SIG-M5 treated with dmso at 0.1 percent for 504 hours (cell line): ENCODE measurements around the gene PPM1G.
"Not testable (repeated sequence)": the region's sequence is repeated elsewhere in the genome, so short reads cannot be mapped to it uniquely, and the experiment has no call there.

Experiments used
- DNase-seq: peaks from one replicate; lab custom pipeline; 2025; ENCODE audit not compliant: unreplicated experiment; lab: John Stamatoyannopoulos, UW

Gene PPM1G, protein sequence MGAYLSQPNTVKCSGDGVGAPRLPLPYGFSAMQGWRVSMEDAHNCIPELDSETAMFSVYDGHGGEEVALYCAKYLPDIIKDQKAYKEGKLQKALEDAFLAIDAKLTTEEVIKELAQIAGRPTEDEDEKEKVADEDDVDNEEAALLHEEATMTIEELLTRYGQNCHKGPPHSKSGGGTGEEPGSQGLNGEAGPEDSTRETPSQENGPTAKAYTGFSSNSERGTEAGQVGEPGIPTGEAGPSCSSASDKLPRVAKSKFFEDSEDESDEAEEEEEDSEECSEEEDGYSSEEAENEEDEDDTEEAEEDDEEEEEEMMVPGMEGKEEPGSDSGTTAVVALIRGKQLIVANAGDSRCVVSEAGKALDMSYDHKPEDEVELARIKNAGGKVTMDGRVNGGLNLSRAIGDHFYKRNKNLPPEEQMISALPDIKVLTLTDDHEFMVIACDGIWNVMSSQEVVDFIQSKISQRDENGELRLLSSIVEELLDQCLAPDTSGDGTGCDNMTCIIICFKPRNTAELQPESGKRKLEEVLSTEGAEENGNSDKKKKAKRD

DNA sequence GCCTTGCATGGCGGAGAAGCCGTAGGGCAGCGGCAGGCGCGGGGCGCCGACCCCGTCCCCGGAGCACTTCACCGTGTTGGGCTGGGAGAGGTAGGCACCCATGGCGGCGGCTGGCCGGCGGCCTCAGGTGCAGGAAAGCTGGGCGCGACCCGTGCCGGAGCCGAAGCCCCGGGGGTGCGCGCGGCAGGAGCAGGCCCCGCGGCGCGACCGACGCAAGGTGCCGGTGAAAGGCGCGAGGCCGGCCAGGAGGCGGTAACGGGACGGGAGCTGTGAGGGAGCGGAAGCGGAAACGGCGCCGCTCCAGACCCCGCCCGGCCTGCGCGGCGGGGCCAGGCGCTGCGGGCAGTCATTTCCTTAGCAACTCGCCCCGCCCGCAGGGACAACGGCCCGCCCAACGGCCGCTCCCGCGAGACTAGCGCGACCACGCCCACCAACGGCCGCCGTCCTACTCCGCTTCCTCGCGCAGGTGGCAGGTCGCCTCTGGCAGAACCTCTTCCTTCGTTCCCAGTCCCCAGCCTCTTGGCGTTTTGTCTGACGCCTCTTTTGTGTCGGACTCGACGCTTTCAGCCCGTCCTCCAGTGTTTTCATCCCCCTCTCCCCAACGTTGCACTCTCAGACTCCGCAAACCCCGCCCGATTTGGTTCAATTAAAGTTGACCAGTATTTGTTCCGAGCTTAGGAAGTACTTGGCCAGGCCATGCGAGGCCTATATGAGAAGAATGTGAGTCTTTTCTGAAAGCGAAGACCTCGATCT lies at the start of gene PPM1G:
PPM1G (minus strand) TSS at position 271 of the 753 bp plus-strand sequence; CDS start at position 102, 169 bp downstream.
- peak; percentile 95 for DNase-seq

DNA sequence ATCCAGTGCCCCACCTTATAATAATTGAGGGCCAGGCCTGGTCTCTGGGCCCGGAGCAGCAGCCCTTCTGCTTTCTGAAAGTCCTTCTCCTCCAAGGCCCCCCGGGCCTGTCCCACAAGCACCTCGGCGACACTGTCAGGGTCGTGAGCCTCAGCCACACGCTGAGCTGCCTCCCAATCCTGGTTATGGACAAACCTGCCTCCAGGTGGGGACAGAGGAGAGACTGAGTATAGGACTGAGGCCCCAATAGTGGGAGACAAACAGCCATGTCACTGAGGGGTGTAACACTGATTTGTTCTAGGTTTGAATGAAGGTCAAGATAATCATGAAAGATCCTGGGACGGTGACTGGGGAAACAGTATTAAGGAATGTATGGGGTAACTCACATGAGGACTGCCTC lies 44.6 kb upstream of the PPM1G start:
- DNase-seq, result no peak

DNA sequence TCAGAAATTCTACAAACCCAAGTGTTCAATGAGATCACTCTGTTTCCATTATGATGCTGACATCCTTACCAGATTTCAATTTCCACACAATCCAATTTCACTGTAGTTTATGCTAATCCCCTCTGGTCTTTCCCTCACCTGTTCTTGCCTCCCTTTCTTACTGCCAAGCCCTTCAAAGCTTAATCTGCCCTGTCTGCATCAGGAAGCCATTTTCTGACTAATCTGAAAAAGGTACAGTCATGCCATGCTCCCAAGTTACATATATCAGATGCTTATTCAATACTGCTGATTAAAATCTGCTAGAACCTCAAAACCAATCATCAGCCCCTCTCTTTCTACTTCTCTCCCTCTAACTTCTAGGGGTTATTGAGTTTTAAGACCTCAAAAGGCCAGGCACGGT lies 41.7 kb upstream of the PPM1G start:
- DNase-seq, result no peak

DNA sequence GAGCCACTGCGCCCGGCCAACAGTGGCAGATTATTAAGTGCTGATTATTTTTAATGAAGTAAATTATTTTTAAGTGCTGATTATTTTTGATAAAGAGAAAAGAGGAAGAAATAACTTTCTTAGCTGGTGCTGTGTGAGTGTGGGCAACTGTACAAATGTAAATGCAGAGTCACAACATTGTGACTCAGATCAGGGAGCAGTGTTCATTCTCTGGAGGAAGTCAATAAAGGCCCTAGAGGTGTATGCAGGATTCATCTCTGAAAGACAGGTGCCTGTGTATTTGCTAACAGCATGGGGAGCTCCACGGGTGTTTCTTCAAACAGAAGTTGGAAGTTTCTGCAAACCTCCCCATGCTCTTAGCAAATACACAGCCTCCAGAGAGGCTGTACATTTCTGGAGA lies 39.0 kb upstream of the PPM1G start:
- DNase-seq, result no peak

DNA sequence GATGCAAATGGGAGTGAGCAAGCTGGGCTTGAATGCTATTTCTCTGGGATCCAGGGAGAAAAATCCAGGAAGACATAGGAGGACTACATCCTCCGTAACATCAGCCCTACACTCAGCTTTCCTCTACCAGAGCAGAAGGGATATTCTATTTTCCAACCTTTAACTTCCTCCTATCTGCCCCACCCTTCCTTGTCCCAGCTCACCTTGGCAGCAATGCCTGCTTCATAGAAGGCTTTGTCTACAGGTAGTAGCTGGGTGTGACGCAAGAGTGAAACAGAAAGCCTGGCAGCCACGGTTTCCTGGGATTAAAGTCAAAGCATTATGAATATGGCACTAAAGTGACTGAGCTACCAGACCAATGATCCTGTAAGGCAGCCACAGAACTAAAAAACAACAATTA lies 36.7 kb upstream of the PPM1G start:
- peak; percentile 34 for DNase-seq

DNA sequence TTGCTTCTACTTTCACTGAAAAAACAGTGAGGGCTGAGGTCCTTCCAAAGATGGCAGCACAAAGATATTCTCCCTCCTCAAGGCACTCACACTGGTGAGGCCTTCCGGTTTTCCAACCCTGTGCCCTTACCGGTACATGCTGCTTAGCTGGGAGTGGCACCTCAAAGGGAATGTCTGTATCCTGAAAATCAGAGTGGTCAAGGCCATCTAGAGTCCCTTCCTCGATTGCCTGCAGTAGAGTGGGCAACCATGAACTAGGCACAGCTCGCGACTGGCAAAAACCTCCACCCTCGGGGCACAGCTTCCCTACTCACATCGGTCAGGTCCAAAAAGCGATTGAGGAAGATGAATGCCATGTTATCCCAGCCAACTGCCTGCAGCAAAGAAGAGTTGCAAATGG lies 36.2 kb upstream of the PPM1G start:
- DNase-seq, result no peak

DNA sequence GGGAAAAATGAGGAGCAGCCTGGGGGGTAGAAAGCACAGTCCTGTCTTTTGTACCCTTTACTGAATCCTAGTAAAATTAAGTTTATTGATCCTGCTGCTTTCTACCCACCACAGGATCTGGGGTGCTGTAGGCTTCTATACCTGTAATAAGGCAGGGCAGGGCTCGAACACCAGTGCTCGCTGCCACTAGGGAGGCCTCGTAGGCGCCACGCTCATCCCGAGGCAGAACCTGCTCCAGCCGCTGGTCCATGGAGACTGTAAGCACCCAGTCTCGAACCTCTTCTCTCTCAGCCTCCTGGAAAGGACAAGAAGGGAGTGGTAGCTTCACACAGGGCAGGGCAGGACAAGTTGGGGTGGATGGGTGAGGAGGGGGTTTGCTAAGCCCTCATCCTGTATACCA lies 35.8 kb upstream of the PPM1G start:
- no peak for DNase-seq

DNA sequence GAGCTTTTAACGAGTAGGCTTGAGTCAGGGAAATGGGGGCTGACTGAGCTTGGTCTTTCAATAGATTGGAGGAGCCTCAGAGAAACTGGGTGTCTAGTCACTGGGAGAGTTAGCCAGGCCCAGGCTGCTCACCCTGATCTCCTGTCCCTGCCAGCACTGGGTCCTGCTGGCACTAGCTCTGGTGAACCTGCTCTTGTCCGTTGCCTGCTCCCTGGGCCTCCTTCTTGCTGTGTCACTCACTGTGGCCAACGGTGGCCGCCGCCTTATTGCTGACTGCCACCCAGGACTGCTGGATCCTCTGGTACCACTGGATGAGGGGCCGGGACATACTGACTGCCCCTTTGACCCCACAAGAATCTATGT lies 33.5 kb upstream of the PPM1G start:
- no peak for DNase-seq

DNA sequence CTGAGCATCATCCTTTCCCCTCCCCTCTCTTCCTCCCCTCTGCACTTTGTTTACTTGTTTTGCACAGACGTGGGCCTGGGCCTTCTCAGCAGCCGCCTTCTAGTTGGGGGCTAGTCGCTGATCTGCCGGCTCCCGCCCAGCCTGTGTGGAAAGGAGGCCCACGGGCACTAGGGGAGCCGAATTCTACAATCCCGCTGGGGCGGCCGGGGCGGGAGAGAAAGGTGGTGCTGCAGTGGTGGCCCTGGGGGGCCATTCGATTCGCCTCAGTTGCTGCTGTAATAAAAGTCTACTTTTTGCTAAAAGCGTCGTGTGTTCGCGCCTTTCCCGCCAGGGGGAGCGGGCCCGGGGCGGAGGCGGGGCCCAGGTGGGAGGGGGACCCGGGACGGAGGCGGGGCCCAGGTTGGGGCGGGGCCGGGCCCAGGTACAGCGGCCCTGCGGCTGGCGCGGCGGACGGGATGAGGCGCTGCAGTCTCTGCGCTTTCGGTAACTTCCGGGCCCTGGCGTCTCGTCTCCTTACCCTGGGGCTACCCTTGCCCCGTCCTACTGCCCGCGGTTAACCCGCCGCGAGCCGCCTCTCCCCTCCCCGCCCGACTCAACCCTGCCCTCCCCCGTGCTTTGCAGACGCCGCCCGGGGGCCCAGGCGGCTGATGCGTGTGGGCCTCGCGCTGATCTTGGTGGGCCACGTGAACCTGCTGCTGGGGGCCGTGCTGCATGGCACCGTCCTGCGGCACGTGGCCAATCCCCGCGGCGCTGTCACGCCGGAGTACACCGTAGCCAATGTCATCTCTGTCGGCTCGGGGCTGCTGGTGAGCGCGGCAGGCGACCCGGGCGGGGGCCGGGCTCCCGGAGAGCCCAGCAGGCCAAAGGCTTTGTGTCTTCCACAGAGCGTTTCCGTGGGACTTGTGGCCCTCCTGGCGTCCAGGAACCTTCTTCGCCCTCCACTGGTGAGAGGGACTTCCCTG lies 32.8 kb upstream of the PPM1G start, which contains the start of gene KRTCAP3:
KRTCAP3 (plus strand) TSS at position 424 of the 962 bp plus-strand sequence; CDS start at position 456, 32 bp downstream.
- no peak for DNase-seq

DNA sequence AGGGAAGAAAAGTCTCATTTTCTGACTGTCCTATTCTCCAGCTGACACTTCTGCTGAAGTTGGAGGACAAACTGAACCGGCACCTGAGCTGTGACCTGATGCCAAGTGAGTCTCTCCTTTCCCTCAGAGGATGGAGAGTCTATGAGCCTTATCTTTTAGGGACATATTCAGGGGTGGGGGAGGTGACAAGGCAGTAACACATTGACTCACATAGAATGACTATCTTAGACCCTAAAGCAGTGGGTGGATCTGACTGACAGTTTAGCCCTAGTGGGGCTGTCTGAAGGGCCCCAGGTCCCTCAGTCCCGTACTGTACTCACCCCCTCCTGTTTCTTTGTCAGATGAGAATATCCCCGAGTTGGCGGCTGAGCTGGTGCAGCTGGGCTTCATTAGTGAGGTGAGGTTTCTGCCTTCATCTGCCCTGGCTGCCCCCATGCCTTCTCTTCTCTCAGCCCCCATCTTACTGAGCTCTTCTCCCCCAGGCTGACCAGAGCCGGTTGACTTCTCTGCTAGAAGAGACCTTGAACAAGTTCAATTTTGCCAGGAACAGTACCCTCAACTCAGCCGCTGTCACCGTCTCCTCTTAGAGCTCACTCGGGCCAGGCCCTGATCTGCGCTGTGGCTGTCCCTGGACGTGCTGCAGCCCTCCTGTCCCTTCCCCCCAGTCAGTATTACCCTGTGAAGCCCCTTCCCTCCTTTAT lies 32.0 kb upstream of the PPM1G start:
- no peak for DNase-seq

DNA sequence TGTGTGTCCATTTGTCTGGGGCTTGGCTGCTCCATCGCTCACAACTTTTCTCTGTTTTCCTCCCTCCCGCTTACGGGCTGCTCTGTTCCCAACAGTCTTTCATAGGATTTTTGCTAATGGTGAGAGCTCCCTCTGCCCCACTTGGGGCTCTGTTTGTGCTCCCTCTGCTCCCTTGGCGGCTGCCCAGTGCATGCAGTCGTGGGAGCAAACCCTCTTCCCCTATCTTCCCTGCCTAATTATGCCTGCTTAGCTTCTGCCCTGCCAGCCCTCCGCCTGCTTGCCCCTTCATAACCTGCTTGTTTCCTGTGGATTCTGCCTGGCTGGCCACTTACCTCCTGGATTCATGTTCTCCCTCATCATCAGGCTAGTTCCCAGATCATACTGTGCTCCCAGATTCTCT lies 26.2 kb upstream of the PPM1G start:
- DNase-seq, result no peak

DNA sequence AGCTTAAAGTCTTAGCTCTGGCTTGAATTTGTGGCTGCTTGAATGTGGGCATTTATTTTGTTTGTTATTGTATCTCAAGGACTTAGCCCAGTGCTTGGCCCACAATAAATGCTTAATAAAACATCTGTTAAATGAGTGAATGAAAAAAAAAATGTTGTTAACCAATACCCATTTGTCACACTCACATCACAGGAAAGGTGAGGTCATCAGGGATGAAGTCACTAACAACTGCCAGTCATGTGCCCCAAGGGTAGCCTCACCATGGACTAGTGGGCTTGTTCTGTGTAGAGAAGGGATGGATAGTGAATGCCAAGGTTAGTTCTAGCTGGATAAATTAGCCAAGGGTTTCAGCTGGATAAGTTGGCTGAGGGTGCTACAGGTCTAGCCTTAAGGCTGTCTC lies 22.0 kb upstream of the PPM1G start:
- DNase-seq, result no peak

DNA sequence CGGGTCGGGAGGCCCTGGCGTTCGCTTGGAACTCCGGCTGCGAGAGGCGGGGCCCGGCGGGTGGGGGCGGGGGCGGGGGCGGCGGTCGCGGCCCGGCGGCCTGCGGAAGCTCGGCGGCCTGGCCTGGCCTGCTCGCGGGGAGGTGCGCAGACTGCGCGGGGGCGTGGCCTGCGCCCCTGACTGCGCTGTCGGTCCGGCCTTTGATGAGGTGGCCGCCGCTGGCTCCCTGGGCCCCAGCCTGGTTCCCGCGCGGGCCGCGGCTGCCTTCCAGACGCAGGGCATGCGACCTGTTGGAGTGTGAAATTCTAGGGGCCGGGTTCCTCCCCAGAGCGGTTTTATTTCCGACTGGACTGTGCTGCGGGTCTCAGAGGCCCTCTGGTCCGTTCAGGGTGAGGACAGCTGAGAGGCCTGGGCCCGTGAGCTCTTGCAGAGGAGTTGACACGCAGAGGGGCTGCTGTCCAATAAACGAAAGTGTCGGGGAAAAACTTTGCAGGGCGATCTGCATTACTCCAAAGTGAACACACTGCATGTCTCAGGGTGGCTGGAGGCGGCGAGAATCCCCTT lies 19.7 kb upstream of the PPM1G start:
- peak; percentile 76 for DNase-seq

DNA sequence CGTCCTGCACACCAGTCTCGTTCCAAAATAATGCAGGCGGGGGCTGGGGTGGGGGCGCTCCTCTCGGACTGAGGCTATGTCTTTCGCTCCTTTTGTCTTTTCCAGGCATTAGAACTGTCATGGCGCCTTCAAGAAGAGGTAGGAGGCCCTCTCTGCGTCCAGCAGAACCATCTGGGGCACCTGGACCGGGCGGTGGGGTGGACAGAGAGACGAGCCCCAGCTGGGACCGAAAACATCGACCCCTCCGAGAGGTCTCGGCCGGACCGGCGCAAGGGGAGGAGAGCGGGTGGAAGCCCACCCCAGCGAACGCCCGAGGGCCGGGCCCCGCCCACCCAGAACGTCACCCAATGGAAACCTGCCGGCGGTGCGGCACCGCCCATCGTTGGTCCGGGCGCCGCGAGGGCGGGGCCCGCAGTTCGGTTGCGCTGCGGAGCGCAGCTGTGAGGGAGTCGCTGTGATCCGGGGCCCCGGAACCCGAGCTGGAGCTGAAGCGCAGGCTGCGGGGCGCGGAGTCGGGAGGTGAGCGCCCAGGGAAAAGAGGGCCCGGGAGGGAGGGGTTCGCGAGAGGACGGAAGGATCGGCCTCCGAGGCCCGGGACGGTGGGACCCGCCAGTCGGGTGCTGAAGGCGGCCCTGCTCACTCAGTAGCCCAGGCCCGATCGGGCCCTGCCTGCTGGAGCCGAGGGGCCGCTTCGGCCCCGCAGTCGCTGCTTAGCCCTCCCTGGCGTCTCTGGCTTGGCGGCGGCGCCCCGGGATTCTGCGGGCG lies 19.0 kb upstream of the PPM1G start, which contains the start of gene NRBP1:
NRBP1 (plus strand) TSS at position 419 of the 765 bp plus-strand sequence. CDS start 4,643 bp downstream, outside the sequence.
- DNase-seq, result peak; percentile 92

DNA sequence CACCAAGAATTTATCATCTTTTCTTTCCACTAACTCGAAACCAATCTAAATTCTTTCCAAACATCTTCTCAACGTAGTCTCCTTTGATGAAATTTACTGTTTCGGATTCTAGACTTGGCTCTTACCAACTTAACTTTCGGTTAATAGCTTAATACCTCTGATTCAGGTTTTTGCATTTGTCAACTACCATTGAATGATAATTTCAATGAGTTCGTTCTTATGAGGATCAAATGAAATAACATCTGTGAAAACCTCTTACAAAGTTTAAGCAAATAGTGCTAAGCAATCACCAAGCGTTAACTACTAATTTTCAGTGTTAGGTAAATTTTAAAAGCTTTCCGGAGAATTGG lies 18.4 kb upstream of the PPM1G start:
- DNase-seq, result no peak

DNA sequence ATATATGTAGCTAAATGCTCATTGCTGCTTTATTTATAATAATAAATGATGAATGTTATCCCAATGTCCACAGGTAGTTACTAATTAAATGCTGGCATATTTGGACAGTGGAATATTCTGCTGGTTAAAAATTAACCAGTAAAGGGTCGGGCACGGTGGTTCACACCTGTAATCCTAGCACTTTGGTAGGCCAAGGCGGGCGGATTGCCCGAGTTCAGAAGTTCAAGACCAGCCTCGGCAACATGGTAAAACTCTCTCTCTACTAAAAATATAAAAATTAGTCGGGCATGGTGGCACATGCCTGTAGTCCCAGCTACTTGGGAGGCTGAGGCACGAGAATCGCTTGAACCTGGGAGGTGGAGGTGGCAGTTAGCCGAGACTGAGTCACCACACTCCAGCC lies 15.6 kb upstream of the PPM1G start:
- not testable (repeated sequence) for DNase-seq

DNA sequence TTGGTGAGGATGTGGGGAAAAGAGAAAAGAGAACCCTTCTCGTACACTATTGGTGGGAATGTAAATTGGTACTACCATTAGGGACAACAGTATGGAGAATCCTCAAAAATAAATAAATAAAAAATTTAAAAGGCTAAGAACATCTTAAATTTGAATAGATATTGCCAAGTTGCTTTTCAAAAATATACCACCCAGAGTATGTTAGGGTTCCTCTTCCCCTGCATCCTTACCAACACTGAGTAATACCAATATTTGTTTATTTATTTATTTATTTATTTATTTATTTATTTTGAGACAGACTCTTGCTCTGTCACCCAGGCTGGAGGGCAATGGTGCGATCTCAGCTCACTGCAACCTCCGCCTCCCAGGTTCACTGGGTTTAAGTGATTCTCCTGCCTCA lies 13.6 kb upstream of the PPM1G start:
- no peak for DNase-seq

DNA sequence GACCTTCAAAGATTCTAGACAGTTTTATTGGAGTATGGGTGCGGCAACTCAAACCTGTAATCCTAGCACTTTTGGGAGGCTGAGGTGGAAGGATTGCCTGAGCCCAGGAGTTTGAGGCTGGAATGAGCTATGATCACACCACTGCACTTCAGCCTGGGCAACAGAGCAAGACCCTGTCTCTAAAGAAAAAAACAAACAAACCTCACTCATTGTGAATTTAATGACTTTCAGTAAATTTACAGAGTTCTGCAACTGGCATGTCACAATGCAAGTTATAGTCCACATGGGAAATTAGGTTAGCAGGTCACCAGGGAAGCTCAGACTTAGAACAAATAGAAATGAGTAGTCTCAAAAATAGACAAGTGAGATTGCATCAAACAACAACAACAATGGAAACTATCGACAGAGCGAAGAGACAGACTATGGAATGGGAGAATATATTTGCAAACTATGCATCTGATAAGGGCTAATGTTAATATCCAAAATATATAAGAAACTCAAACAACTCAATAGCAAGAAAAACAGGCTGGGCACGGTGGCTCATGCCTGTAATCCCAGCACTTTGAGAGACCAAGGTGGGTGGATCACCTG lies 12.4 kb upstream of the PPM1G start:
- peak; percentile 27 for DNase-seq

DNA sequence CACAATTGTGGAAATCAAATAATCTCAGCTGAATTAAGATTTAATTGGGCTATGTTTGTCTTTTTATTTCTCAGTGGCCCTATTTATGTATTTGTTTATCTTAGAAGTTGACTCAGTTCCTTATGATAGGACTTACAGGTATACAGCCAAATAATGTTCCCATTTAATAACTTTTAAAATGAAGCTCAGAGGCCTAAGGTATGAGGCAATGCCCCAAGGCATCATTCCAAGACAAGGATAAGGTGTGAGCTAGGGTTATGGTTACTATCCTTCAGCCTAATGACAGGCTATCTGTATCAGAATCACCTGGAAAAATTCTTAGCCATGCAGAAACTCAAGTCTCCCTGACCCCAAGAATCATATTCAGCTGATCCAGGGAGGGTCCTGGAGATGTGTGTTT lies 11.6 kb upstream of the PPM1G start:
- no peak for DNase-seq
